Astrocyte of the spinal cord (primary cell): ENCODE results near the gene NIF3L1.

Experiments used
- DNase-seq: peaks from one replicate; pipeline ENCODE4 v3.0.0; 2011; ENCODE audit warnings: low read depth, low spot score
- H3K4me3 ChIP-seq: 2 replicates; pipeline ENCODE4 v1.5.1; 2011; ENCODE audit warnings: low read depth, mild to moderate bottlenecking, low read length, moderate library complexity
- in situ Hi-C: cut with HindIII; loops from 2 replicates; pipeline ENCODE4 v1.10.0; 2017; ENCODE audit warnings: low sequenced_read_pairs
- TF ChIP-seq, protein P1 (sequence below): IDR thresholded peaks from 2 replicates; pipeline ENCODE4 v1.5.1; 2012; ENCODE audit warnings: low read depth, mild to moderate bottlenecking, low read length, inconsistent platforms

Gene NIF3L1

GRCh38 chr2:200847269-200847668 lies 41.9 kb upstream of the NIF3L1 start:
- in situ Hi-C loops, result no loop called here
- DNase-seq, result no peak

DNA sequence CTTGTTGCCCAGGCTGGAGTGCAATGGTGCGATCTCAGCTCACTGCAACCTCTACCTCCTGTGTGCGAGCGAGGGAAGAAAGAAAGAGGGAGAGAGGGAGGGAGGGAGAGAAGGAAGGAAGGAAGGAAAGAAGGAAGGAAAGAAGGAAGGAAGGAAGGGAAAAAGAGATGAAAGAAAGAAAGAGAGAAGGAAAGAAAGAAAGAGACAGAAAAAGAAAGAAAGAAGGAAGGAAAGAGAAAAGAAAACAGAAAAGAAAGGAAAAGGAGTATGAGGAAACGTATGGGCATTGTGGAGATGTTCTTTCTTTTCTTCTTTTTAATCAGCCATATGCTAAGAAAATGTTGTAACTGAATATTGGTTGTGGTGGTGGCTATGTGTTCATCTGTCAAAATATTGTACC lies 41.2 kb upstream of the NIF3L1 start:
- TF ChIP-seq, protein P1, sequence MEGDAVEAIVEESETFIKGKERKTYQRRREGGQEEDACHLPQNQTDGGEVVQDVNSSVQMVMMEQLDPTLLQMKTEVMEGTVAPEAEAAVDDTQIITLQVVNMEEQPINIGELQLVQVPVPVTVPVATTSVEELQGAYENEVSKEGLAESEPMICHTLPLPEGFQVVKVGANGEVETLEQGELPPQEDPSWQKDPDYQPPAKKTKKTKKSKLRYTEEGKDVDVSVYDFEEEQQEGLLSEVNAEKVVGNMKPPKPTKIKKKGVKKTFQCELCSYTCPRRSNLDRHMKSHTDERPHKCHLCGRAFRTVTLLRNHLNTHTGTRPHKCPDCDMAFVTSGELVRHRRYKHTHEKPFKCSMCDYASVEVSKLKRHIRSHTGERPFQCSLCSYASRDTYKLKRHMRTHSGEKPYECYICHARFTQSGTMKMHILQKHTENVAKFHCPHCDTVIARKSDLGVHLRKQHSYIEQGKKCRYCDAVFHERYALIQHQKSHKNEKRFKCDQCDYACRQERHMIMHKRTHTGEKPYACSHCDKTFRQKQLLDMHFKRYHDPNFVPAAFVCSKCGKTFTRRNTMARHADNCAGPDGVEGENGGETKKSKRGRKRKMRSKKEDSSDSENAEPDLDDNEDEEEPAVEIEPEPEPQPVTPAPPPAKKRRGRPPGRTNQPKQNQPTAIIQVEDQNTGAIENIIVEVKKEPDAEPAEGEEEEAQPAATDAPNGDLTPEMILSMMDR, result no peak

More at GRCh38 chr2:200847269-200847668, 41.9 kb upstream of the NIF3L1 start:
- TF ChIP-seq, protein P1, result no peak
- no peak overlapping the region for H3K4me3 ChIP-seq

DNA sequence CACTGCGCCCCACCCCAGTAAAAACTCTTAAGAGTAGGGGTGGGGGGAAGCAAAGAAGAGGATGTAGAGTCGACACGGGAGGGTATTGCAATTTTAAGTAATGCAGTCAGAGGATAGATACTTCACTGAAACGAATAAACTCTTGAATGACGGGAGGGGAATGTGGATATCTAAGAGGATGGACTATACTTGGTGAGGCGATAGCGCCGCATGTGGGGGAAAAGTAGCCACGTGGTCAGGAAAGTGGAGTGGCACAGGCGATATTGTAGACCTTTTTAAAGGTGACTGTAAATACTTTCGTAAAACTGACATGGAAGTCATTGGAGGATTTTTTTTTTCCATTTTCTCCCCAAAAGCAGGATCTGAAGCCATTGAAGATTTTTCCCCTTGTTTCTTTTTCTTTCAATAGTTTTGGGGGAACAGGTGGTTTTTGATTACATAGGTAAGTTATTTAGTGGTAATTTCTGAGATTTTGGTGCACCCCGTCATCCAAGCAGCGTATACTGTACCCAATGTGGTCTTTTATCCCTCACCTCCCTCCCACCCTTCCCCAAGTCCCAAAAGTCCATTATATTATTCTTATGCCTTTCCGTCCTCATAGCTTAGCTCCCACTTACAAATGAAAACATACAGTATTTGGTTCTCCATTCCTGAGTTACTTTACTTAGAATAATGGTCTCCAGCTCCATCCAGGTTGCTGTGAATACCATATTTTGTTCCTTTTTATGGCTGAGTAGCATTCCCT lies 38.5 kb upstream of the NIF3L1 start:
- DNase-seq, result no peak
- TF ChIP-seq, protein P1, result no peak
- in situ Hi-C loops, result no loop called here
- no peak overlapping the region for H3K4me3 ChIP-seq

More for the DNA sequence above, 41.2 kb upstream of the NIF3L1 start:
- no peak for DNase-seq
- no peak overlapping the region for H3K4me3 ChIP-seq
- in situ Hi-C loops, result no loop called here

GRCh38 chr2:200851398-200852248 lies 37.5 kb upstream of the NIF3L1 start:
- TF ChIP-seq, protein P1, result no peak
- DNase-seq, result no peak
- in situ Hi-C loops, result no loop called here
- H3K4me3 ChIP-seq, result no peak overlapping the region

DNA sequence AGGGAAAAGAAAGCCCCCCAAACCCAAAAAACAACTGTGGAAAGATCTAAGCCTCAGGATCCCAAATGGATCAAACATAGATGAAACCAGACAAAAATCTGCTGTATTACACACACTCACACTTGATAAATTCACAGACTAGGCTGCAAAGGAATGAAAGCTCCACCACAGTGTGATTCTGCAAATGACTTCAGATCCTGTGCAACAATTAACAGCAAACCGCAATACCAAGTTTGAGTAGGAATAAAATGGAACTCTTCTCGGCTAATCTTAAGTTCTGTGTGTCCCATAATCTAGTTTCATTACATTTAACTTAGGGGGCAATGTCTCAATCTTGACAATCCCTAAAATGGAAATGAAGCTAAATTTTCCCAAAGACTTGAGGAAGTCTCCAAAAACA lies 36.6 kb upstream of the NIF3L1 start:
- TF ChIP-seq, protein P1, result no peak
- no peak for DNase-seq
- H3K4me3 ChIP-seq, result no peak overlapping the region
- in situ Hi-C loops, result no loop called here

DNA sequence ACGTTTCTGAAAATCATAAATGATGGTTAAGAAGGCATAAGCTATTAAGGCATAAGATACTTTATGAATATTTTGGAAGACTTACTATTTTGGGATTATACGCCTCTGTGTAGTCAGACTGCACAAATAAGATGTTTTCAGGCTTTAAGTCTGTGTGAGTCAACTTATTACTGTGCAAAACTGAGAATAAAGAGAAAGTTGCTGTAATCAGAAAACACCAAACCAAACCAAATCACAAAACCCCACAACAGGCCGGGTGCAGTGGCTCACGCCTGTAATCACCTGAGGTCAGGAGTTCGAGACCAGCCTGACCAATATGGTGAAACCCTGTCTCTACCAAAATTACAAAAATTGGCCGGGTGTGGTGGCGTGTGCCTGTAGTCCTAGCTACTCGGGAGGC lies 32.4 kb upstream of the NIF3L1 start:
- no peak overlapping the region for H3K4me3 ChIP-seq
- no peak for DNase-seq
- in situ Hi-C loops, result no loop called here
- TF ChIP-seq, protein P1, result no peak
